NT2/D1 (cell line): ENCODE results near the gene CYP2W1.

ENCODE experiments used
- DNase-seq: peaks from one replicate; pipeline ENCODE4 v3.0.0-alpha.2; 2011; ENCODE audit warnings: low read depth, low spot score
- H3K27me3 ChIP-seq: 2 replicates; pipeline ENCODE4 v1.6.0; 2011; ENCODE audit warnings: mild to moderate bottlenecking; ENCODE audit not compliant: insufficient read length, insufficient read depth
- H3K36me3 ChIP-seq: 2 replicates; pipeline ENCODE4 v1.6.1; 2011; ENCODE audit warnings: mild to moderate bottlenecking, low read length, mixed read lengths; ENCODE audit not compliant: insufficient read depth, insufficient read length
- H3K4me1 ChIP-seq: 2 replicates; pipeline ENCODE4 v1.5.1; 2011; ENCODE audit not compliant: insufficient read depth, insufficient read length
- H3K4me3 ChIP-seq: 2 replicates; pipeline ENCODE4 v1.5.1; 2011; ENCODE audit warnings: low read depth; ENCODE audit not compliant: insufficient read length
- H3K9ac ChIP-seq: 2 replicates; pipeline ENCODE4 v1.6.0; 2011; ENCODE audit warnings: low read depth; ENCODE audit not compliant: insufficient read length
- H3K9me3 ChIP-seq: 2 replicates; pipeline ENCODE4 v1.5.1; 2011; ENCODE audit warnings: mild to moderate bottlenecking, low read length; ENCODE audit not compliant: insufficient read depth
- SUZ12 ChIP-seq: IDR thresholded peaks from 2 replicates; pipeline ENCODE4 v1.6.1; 2011; ENCODE audit not compliant: insufficient read length, insufficient read depth; ENCODE audit errors: extremely low read depth
- YY1 ChIP-seq: IDR thresholded peaks from 2 replicates; pipeline ENCODE4 v1.6.1; 2011; ENCODE audit not compliant: insufficient read length, insufficient read depth
- ZNF274 ChIP-seq: IDR thresholded peaks from 2 replicates; pipeline ENCODE4 v1.6.1; 2011; ENCODE audit warnings: mild to moderate bottlenecking, low read depth, low read length

CYP2W1 gene

GRCh38 chr7:1008733-1009363 is 25.9 kb downstream of the CYP2W1 start:
- Histone ChIP-seq H3K9ac (no peak overlapping the region), H3K27me3 (no peaks in the 10 kb centered on the region), H3K9me3 (no peaks in the 10 kb centered on the region), H3K36me3 (peaks cover 54% of the 10 kb centered on the region), H3K4me3 (no peak overlapping the region), H3K4me1 (peaks cover 11% of the 10 kb centered on the region)
- DNase-seq = no peak
- no peak for TF ChIP-seq SUZ12
- no peak for TF ChIP-seq ZNF274
- TF ChIP-seq YY1 = no peak

- no peaks in the 10 kb centered on the region for H3K27me3 ChIP-seq
- peaks cover 11% of the 10 kb centered on the region for H3K4me1 ChIP-seq
- H3K36me3 ChIP-seq = peaks cover 47% of the 10 kb centered on the region
- H3K9me3 ChIP-seq = no peaks in the 10 kb centered on the region
- no peak for TF ChIP-seq SUZ12
- H3K9ac ChIP-seq = no peak overlapping the region
- no peak overlapping the region for H3K4me3 ChIP-seq
- no peak for DNase-seq
These were observed 26.8 kb downstream of the CYP2W1 start for GRCh38 chr7:1009747-1010146.

GRCh38 chr7:1010226-1010625 is 27.2 kb downstream of the CYP2W1 start:
- TF ChIP-seq YY1 = no peak
- no peak for TF ChIP-seq SUZ12
- no peak for TF ChIP-seq ZNF274
- Histone ChIP-seq H3K27me3 (no peaks in the 10 kb centered on the region), H3K9me3 (no peaks in the 10 kb centered on the region), H3K4me1 (peaks cover 12% of the 10 kb centered on the region), H3K4me3 (no peak overlapping the region), H3K9ac (peak overlapping the region; percentile 32), H3K36me3 (peaks cover 47% of the 10 kb centered on the region)
- DNase-seq = no peak

GRCh38 chr7:1011297-1012003 is 28.5 kb downstream of the CYP2W1 start:
- TF ChIP-seq SUZ12 (no peak), YY1 (no peak), ZNF274 (no peak)
- Histone ChIP-seq H3K9ac (no peak overlapping the region), H3K36me3 (peaks cover 43% of the 10 kb centered on the region), H3K4me1 (peaks cover 16% of the 10 kb centered on the region), H3K4me3 (no peak overlapping the region), H3K27me3 (no peaks in the 10 kb centered on the region), H3K9me3 (no peaks in the 10 kb centered on the region)
- DNase-seq = no peak

GRCh38 chr7:1012004-1012715 is 29.2 kb downstream of the CYP2W1 start:
- no peak for DNase-seq
- H3K4me1 ChIP-seq = peaks cover 19% of the 10 kb centered on the region
- TF ChIP-seq YY1 (no peak), ZNF274 (no peak), SUZ12 (no peak)
- H3K27me3 ChIP-seq = no peaks in the 10 kb centered on the region
- no peaks in the 10 kb centered on the region for H3K9me3 ChIP-seq
- peaks cover 40% of the 10 kb centered on the region for H3K36me3 ChIP-seq
- peak overlapping the region; percentile 1 for H3K9ac ChIP-seq
- H3K4me3 ChIP-seq = no peak overlapping the region

- Histone ChIP-seq H3K4me3 (no peak overlapping the region), H3K9ac (peak overlapping the region; percentile 1), H3K9me3 (no peaks in the 10 kb centered on the region), H3K4me1 (peaks cover 19% of the 10 kb centered on the region), H3K27me3 (no peaks in the 10 kb centered on the region), H3K36me3 (peaks cover 39% of the 10 kb centered on the region)
- TF ChIP-seq YY1 (no peak), SUZ12 (no peak), ZNF274 (no peak)
- DNase-seq = no peak
These were observed 29.7 kb downstream of the CYP2W1 start for GRCh38 chr7:1012716-1013095.

- Histone ChIP-seq H3K4me1 (peaks cover 20% of the 10 kb centered on the region), H3K4me3 (no peak overlapping the region), H3K27me3 (no peaks in the 10 kb centered on the region), H3K9ac (no peak overlapping the region), H3K36me3 (peaks cover 37% of the 10 kb centered on the region), H3K9me3 (no peaks in the 10 kb centered on the region)
- TF ChIP-seq YY1 (no peak), ZNF274 (no peak), SUZ12 (no peak)
- DNase-seq = no peak
These were observed 30.6 kb downstream of the CYP2W1 start for GRCh38 chr7:1013581-1013980.

GRCh38 chr7:1014681-1015080 is 31.7 kb downstream of the CYP2W1 start:
- Histone ChIP-seq H3K27me3 (no peaks in the 10 kb centered on the region), H3K4me1 (peaks cover 17% of the 10 kb centered on the region), H3K9me3 (no peaks in the 10 kb centered on the region), H3K9ac (no peak overlapping the region), H3K4me3 (no peak overlapping the region), H3K36me3 (peaks cover 35% of the 10 kb centered on the region)
- DNase-seq = no peak
- TF ChIP-seq SUZ12 (no peak), ZNF274 (no peak), YY1 (no peak)
